Right lobe of liver (tissue), 6 donors: ENCODE measurements around the gene CERK. TPM values are rescaled to one million over a fixed set of nuclear protein-coding genes. Genes with fewer than 3 reads are reported as not detected.
A peak's percentile ranks its signal among the peaks of the same experiment; 100 is the strongest.

Experiments used
- ATAC-seq, 4 donors: fragments of 200-7000 bp; cut with Tn5 transposase; one replicate each; pipeline ENCODE4 v1.9.1; 2020; ENCODE audit warnings: mild to moderate bottlenecking in 4 of 4, moderate library complexity in 4 of 4
- DNase-seq, 3 donors: peaks; one replicate each; pipeline ENCODE4 v3.0.0-alpha.2; 2020
- H3K27ac ChIP-seq, 3 donors: fragments of 200-600 bp; one replicate each; pipeline ENCODE4 v1.8.0; 2022
- H3K27me3 ChIP-seq, 2 donors: fragments of 200-600 bp; one replicate each; pipeline ENCODE4 v1.8.0; 2022
- H3K36me3 ChIP-seq, 4 donors: fragments of 200-600 bp; sonication (generic) in 1 of 4; one replicate each; pipeline versions ENCODE4 v1.5.1 to v1.8.0; 2017 to 2022; ENCODE audit warnings: control low read depth in 1 of 4
- H3K4me1 ChIP-seq, 4 donors: fragments of 200-600 bp; sonication (generic) in 1 of 4; one replicate each; pipeline versions ENCODE4 v1.5.1 to v1.8.0; 2017 to 2022; ENCODE audit warnings: control low read depth in 1 of 4
- H3K4me3 ChIP-seq, 3 donors: fragments of 200-600 bp; one replicate each; pipeline ENCODE4 v1.8.0; 2022
- H3K9me3 ChIP-seq, 4 donors: fragments of 200-600 bp; sonication (generic) in 1 of 4; one replicate each; pipeline versions ENCODE4 v1.5.1 to v1.8.0; 2017 to 2022; ENCODE audit warnings: control low read depth in 1 of 4
- CTCF ChIP-seq, 4 donors: fragments of 200-600 bp in 3 of 4; fragments of 450-650 bp in 1 of 4; IDR thresholded peaks; one replicate each; pipeline versions ENCODE4 v1.5.1 to v1.8.0; 2016 to 2022; ENCODE audit warnings: antibody characterized with exemption in 4 of 4, mild to moderate bottlenecking in 2 of 4
- POLR2A ChIP-seq: fragments of 450-650 bp; IDR thresholded peaks from one replicate; pipeline ENCODE4 v1.6.1; 2017; ENCODE audit warnings: antibody characterized with exemption, mild to moderate bottlenecking
- WGBS: methylation state at CpG from one replicate; pipeline ENCODE4 v1.1.6; 2018; ENCODE audit warnings: low coverage, low lambda C conversion rate; ENCODE audit not compliant: insufficient coverage; ENCODE audit errors: missing lambda C conversion rate; 5-methylcytosine and 5-hydroxymethylcytosine counted together
- intact Hi-C, 2 donors: fragments of 100-400 bp; cut with DNase I; formaldehyde crosslinking; loops; one replicate each; pipeline versions ENCODE4 v1.11.2 to v1.14.1; 2022
- total RNA-seq, 6 experiments: library from RNA; depleted of rRNA in 2 of 6; stranded (reverse); fragments of >200 nt in 2 of 6; fragmentation: NEBNext Ultra II Directional in 3 of 6; extraction: Animal tissue kit (Norgen Biotek cat#: 25700) in 3 of 6; gene quantifications; one replicate each; pipeline versions ENCODE4 v1.1.0 to v1.2.4, GENCODE V29; 2016 to 2023
- donor health status: DM: no; HTN: yes; CAD: no.
- donor health status: DM: no; HTN: no; CAD: no.
- donor health status: DM: no; HTN: no; CAD: no.
- donor health status: DM: no; HTN: yes; CAD: no.
- donor health status: DM: no; HTN: yes; CAD: no.

The CERK gene
- total RNA-seq, 6 experiments from 2014 or later: 9.6 to 27.5 (median 18.5) TPM

GRCh38 chr22:46639843-46640242 lies 98.2 kb downstream of the CERK start:
- ATAC-seq: no peak
- Histone ChIP-seq H3K27me3 (no peaks in the 10 kb centered on the region), H3K4me3 (no peak overlapping the region), H3K36me3 (no peaks in the 10 kb centered on the region), H3K4me1 (peaks cover 0 to 26% (median 2%) of the 10 kb centered on the region in 4 donors), H3K9me3 (no peaks in the 10 kb centered on the region), H3K27ac (no peak overlapping the region)
- TF ChIP-seq CTCF (IDR thresholded peaks at IDR 0.05) (no peak), POLR2A (no peak)
- peak in 1 of 3 donors; percentile 20 for DNase-seq
- intact Hi-C loops: loop anchor here in 1 of 2 donors (10.0 kb wide), 1 partner anchor 55 kb away; no protein-coding TSS in a partner anchor
- 62% methylated on average over 3 of the region's 11 CpGs for WGBS

DNA sequence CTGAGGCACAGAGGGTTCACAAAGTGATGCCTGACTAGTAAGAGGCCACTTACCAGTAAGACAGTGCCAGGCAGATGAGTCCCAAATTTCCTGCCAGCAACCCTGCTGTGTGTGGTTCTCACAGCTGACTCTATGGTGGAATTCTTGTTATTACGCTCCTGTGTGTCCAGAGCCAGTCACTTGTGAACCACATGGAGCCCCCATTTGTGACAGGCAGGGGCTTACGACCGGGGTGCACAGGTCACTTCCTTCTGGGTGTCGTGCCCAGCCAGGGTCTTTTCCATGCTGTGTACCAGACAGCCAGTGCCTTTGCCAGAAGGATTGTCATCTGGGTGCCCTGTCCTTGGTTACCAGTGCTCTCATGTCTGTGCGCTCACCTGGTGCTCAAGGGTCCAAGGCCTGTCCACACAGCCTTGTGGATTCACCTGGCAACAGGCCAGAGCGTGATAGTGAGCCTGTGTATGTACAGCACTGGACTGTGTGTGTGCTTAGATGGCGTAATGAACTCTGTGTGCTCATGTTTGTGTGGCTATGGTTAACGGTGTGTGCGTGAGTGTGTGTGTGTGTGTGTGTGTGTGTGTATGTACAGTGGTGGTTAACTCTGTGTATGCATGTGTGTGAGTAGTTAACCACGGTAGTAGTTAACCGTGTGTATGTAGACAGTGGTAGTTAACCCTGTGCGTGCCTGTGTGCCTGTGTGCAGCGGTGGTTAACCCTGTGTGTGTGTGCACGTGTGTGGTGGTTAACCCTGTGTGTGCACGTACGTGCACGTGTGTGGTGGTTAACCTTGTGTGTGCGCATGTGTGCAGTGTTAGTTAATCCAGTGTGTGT lies 99.2 kb downstream of the CERK start:
- WGBS: 19% methylated on average over 9 of the region's 18 CpGs
- TF ChIP-seq POLR2A (peak; percentile 61), CTCF (IDR thresholded peaks at IDR 0.05) (no peak)
- intact Hi-C loops: loop anchor here in 1 of 2 donors (10.0 kb wide), 1 partner anchor 54 kb away; no protein-coding TSS in a partner anchor
- Histone ChIP-seq H3K27me3 (no peaks in the 10 kb centered on the region), H3K4me3 (peak overlapping the region; percentile 32 to 66 (median 38)), H3K9me3 (no peaks in the 10 kb centered on the region), H3K27ac (peak overlapping the region; percentile 92 to 94 (median 94)), H3K36me3 (no peaks in the 10 kb centered on the region), H3K4me1 (peaks cover 0 to 26% (median 2%) of the 10 kb centered on the region in 4 donors)
- peak; percentile 66 to 79 (median 72) for ATAC-seq
- peak; percentile 94 to 96 (median 94) for DNase-seq

- intact Hi-C loops: loop anchor here in 1 of 2 donors (10.0 kb wide), 1 partner anchor 53 kb away; no protein-coding TSS in a partner anchor
- H3K36me3 ChIP-seq: no peaks in the 10 kb centered on the region
Observed at GRCh38 chr22:46637711-46638600, 100.1 kb downstream of the CERK start.

More at GRCh38 chr22:46637711-46638600, 100.1 kb downstream of the CERK start:
- H3K27ac ChIP-seq: peak overlapping the region; percentile 92 to 94 (median 94)
- TF ChIP-seq CTCF (IDR thresholded peaks at IDR 0.05) (no peak), POLR2A (no peak)
- peak in 2 of 3 donors; percentile 35 to 58 for DNase-seq
- no peaks in the 10 kb centered on the region for H3K27me3 ChIP-seq
- 41% methylated on average over 9 of the region's 21 CpGs for WGBS
- peaks cover 0 to 26% (median 2%) of the 10 kb centered on the region in 4 donors for H3K4me1 ChIP-seq
- no peaks in the 10 kb centered on the region for H3K9me3 ChIP-seq
- peak; percentile 38 to 70 (median 47) for ATAC-seq
- peak overlapping the region; percentile 32 to 66 (median 38) for H3K4me3 ChIP-seq
